Gastroesophageal sphincter (tissue), 4 donors: Measurements from ENCODE around the gene FAM98A. TPM values are rescaled to one million over a fixed set of nuclear protein-coding genes. Genes with fewer than 3 reads are reported as not detected.

Experiments used
- ATAC-seq: fragments of 150-250 bp; one replicate; pipeline ENCODE4 v1.9.1; 2016; ENCODE audit warnings: mild to moderate bottlenecking, moderate library complexity
- H3K27ac ChIP-seq, 4 donors: fragments of 200-600 bp; sonication (generic) in 3 of 4; 1 replicate in 3 of 4; 2 replicates in 1 of 4; pipeline ENCODE4 v1.5.1; 2016 to 2019
- H3K27me3 ChIP-seq: fragments of 200-600 bp; sonication (generic); one replicate; pipeline ENCODE4 v1.5.1; 2019
- H3K36me3 ChIP-seq, 2 donors: fragments of 200-600 bp; sonication (generic); one replicate each; pipeline ENCODE4 v1.5.1; 2019; ENCODE audit warnings: control low read depth in 1 of 2
- H3K4me1 ChIP-seq, 3 donors: fragments of 200-600 bp; sonication (generic); 1 replicate in 2 of 3; 2 replicates in 1 of 3; pipeline ENCODE4 v1.5.1; 2016 to 2019; ENCODE audit warnings: control low read depth in 2 of 3
- H3K4me3 ChIP-seq, 2 donors: fragments of 200-600 bp; sonication (generic); one replicate each; pipeline ENCODE4 v1.5.1; 2019; ENCODE audit warnings: mild to moderate bottlenecking in 1 of 2, moderate library complexity in 1 of 2
- H3K9me3 ChIP-seq, 3 donors: fragments of 200-600 bp; sonication (generic); one replicate each; pipeline ENCODE4 v1.5.1; 2017 to 2019; ENCODE audit warnings: control low read depth in 2 of 3
- EP300 ChIP-seq: sonication (generic); formaldehyde crosslinking; IDR thresholded peaks from one replicate; pipeline ENCODE4 v1.6.1; 2017; ENCODE audit warnings: antibody characterized with exemption, mild to moderate bottlenecking
- POLR2A ChIP-seq, 2 donors: fragments of 450-650 bp; IDR thresholded peaks; one replicate each; pipeline ENCODE4 v1.6.1; 2017; ENCODE audit warnings: antibody characterized with exemption in 2 of 2, mild to moderate bottlenecking in 2 of 2, moderate library complexity in 1 of 2
- POLR2AphosphoS5 ChIP-seq: sonication (generic); formaldehyde crosslinking; IDR thresholded peaks from one replicate; pipeline ENCODE4 v1.6.1; 2017; ENCODE audit warnings: antibody characterized with exemption
- WGBS, 2 donors: methylation state at CpG; one replicate each; pipeline ENCODE4 v1.1.5; 2018; ENCODE audit warnings: low coverage in 1 of 2; 5-methylcytosine and 5-hydroxymethylcytosine counted together
- total RNA-seq, 4 donors: library from RNA; depleted of rRNA; stranded (reverse); fragments of >200 nt; gene quantifications; one replicate each; pipeline ENCODE4 v1.1.0, GENCODE V29; 2016
- TF ChIP-seq, protein P1 (sequence below), 4 experiments: fragments of 200-600 bp in 2 of 4; fragments of 450-650 bp in 2 of 4; sonication (generic) in 1 of 4; IDR thresholded peaks; one replicate each; pipeline ENCODE4 v1.5.1; 2017 to 2019; ENCODE audit warnings: antibody characterized with exemption in 4 of 4, mild to moderate bottlenecking in 2 of 4, moderate library complexity in 2 of 4

FAM98A gene
- total RNA-seq, 4 donors from 2014 or later = 27.8 to 54.8 (median 43.1) TPM

GRCh38 chr2:33581872-33582271 is 17.2 kb downstream of the FAM98A start:
- WGBS, 2 donors = 72 to 87% methylated on average over 5 of the region's 5 CpGs
- TF ChIP-seq POLR2AphosphoS5 = no peak
- TF ChIP-seq, protein P1, sequence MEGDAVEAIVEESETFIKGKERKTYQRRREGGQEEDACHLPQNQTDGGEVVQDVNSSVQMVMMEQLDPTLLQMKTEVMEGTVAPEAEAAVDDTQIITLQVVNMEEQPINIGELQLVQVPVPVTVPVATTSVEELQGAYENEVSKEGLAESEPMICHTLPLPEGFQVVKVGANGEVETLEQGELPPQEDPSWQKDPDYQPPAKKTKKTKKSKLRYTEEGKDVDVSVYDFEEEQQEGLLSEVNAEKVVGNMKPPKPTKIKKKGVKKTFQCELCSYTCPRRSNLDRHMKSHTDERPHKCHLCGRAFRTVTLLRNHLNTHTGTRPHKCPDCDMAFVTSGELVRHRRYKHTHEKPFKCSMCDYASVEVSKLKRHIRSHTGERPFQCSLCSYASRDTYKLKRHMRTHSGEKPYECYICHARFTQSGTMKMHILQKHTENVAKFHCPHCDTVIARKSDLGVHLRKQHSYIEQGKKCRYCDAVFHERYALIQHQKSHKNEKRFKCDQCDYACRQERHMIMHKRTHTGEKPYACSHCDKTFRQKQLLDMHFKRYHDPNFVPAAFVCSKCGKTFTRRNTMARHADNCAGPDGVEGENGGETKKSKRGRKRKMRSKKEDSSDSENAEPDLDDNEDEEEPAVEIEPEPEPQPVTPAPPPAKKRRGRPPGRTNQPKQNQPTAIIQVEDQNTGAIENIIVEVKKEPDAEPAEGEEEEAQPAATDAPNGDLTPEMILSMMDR (IDR thresholded peaks at IDR 0.05) = no peak
- no peak for TF ChIP-seq POLR2A (IDR thresholded peaks at IDR 0.05)
- TF ChIP-seq EP300 = no peak
- H3K27me3 ChIP-seq = no peaks in the 10 kb centered on the region
- peaks cover 0 to 24% of the 10 kb centered on the region in 2 donors for H3K36me3 ChIP-seq
- ATAC-seq = no peak
- H3K4me1 ChIP-seq = peaks cover 0 to 45% (median 0%) of the 10 kb centered on the region in 3 donors
- H3K4me3 ChIP-seq = no peak overlapping the region
- H3K9me3 ChIP-seq = no peaks in the 10 kb centered on the region
- H3K27ac ChIP-seq = peak overlapping the region in 1 of 4 donors; percentile 69

DNA sequence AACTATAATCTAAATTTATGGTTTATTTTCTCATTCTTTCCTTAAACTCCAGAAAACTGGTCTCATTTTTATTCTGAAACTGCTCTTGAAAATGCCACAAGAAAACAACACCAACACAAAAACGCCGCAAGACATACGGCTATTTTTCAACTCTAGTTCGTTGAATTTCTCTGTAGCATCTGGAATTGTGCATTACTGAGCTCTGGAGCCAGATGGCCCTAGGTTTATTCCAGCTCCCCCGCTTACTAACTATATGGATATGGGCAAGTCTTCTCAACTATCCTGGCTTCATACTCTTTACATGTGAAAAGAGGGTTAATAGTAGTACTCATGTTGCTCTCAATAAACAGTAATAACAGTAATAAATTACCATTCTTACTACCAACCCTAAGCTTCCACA is 19.9 kb downstream of the FAM98A start:
- ATAC-seq = no peak
- Histone ChIP-seq H3K27me3 (no peaks in the 10 kb centered on the region), H3K36me3 (peaks cover 0 to 7% of the 10 kb centered on the region in 2 donors), H3K9me3 (no peaks in the 10 kb centered on the region), H3K4me3 (no peak overlapping the region), H3K27ac (no peak overlapping the region), H3K4me1 (peaks cover 0 to 30% (median 0%) of the 10 kb centered on the region in 3 donors)
- WGBS, 2 donors = 91% methylated on average over 5 of the region's 5 CpGs; no CpG with 5 or more reads in 1 of the 2 donors
- TF ChIP-seq, protein P1 (IDR thresholded peaks at IDR 0.05) = no peak
- TF ChIP-seq POLR2AphosphoS5 (no peak), EP300 (no peak), POLR2A (IDR thresholded peaks at IDR 0.05) (no peak)

- Histone ChIP-seq H3K4me3 (no peak overlapping the region), H3K27me3 (no peaks in the 10 kb centered on the region), H3K9me3 (no peaks in the 10 kb centered on the region), H3K36me3 (no peaks in the 10 kb centered on the region), H3K4me1 (peaks cover 0 to 14% (median 0%) of the 10 kb centered on the region in 3 donors), H3K27ac (no peak overlapping the region)
- ATAC-seq = no peak
- TF ChIP-seq POLR2A (IDR thresholded peaks at IDR 0.05) = no peak
- TF ChIP-seq POLR2AphosphoS5 = no peak
- TF ChIP-seq EP300 = no peak
- TF ChIP-seq, protein P1 (IDR thresholded peaks at IDR 0.05) = no peak
- WGBS, 2 donors = 0 to 49% methylated on average over 1 to 2 of the region's 2 CpGs
These were observed 21.4 kb downstream of the FAM98A start for GRCh38 chr2:33577668-33578067.

DNA sequence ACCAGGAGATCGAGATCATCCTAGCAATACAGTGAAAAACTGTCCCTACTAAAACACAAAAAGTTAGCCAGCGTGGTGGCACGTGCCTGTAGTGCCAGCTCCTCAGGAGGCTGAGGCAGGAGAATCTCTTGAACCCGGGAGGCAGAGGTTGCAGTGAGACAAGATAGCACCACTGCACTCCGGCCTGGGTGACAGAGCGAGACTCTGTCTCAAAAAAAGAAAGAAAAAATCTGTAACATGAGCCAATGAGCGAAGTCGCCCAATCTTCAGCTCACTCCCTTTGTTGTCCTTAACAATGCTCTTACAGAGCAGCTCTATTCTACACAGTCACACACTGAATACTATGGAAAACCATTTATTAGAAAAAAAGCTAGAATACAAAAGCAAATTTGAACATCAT is 22.0 kb downstream of the FAM98A start:
- 74 to 79% methylated on average over 5 to 8 of the region's 8 CpGs for WGBS, 2 donors
- ATAC-seq = no peak

GRCh38 chr2:33573657-33574056 is 25.4 kb downstream of the FAM98A start:
- H3K27me3 ChIP-seq = no peaks in the 10 kb centered on the region
- no peak overlapping the region for H3K4me3 ChIP-seq
- H3K4me1 ChIP-seq = peaks cover 0 to 9% (median 0%) of the 10 kb centered on the region in 3 donors
- TF ChIP-seq, protein P1 (IDR thresholded peaks at IDR 0.05) = no peak
- TF ChIP-seq POLR2AphosphoS5 = no peak
- TF ChIP-seq EP300 = no peak
- TF ChIP-seq POLR2A (IDR thresholded peaks at IDR 0.05) = no peak
- no peak overlapping the region for H3K27ac ChIP-seq
- WGBS, 2 donors = 89 to 100% methylated on average over 2 to 6 of the region's 6 CpGs
- no peak for ATAC-seq
- H3K9me3 ChIP-seq = no peaks in the 10 kb centered on the region
- no peaks in the 10 kb centered on the region for H3K36me3 ChIP-seq

More for the DNA sequence above, 22.0 kb downstream of the FAM98A start:
- Histone ChIP-seq H3K9me3 (no peaks in the 10 kb centered on the region), H3K36me3 (no peaks in the 10 kb centered on the region), H3K4me3 (no peak overlapping the region), H3K27me3 (no peaks in the 10 kb centered on the region), H3K4me1 (peaks cover 0 to 12% (median 0%) of the 10 kb centered on the region in 3 donors), H3K27ac (no peak overlapping the region)
- TF ChIP-seq POLR2AphosphoS5 (no peak), EP300 (no peak), POLR2A (IDR thresholded peaks at IDR 0.05) (no peak)
- TF ChIP-seq, protein P1 (IDR thresholded peaks at IDR 0.05) = no peak
